C4-2B (cell line): ENCODE results near the gene CCDC27.

Source experiments
- CTCF ChIP-seq: fragments of 450-650 bp; conservative IDR thresholded peaks from 2 replicates; pipeline ENCODE4 v1.5.1; 2017; ENCODE audit warnings: mild to moderate bottlenecking
- ZFX ChIP-seq: fragments of 450-650 bp; IDR thresholded peaks from 2 replicates; pipeline ENCODE4 v1.6.1; 2017

- no peak for TF ChIP-seq CTCF
- no peak for TF ChIP-seq ZFX
Measured at GRCh38 chr1:3740042-3740441, 12.2 kb upstream of the CCDC27 start.
